ENCODE data around the gene ISOC2. TPM values are rescaled to one million over a fixed set of nuclear protein-coding genes. Genes with fewer than 3 reads are reported as not detected.

ISOC2 gene
- total and polyA plus RNA-seq, 2 donors (not counting 3 experiments of a cell fraction or from before 2014, with no cell fraction given): 49.3 to 68.7 TPM

- POLR2A ChIA-PET: interaction anchor here (1.0 to 1.1 kb wide), 3 partner anchors 14 to 54 kb away, joined by 4 to 6 read pairs (median 4); partner anchors contain the start of genes UBE2S and ZNF628
- peak overlapping the region; percentile 14 for H3K27ac ChIP-seq (ENCODE audit: insufficient read depth, low read depth, low read length)
Observed at GRCh38 chr19:55461974-55462626, 658 bp upstream of the ISOC2 start.

More at GRCh38 chr19:55461974-55462626, 658 bp upstream of the ISOC2 start:
- H3K4me2 ChIP-seq (ENCODE audit: insufficient read depth, low read length): peak overlapping the region; percentile 84
- CTCF ChIA-PET: interaction anchor here (0.6 to 1.5 kb wide), 7 partner anchors 9 to 326 kb away, joined by 3 to 21 read pairs (median 4); no protein-coding TSS in a partner anchor
- H2AFZ ChIP-seq (ENCODE audit: low read depth, low read length): peak overlapping the region; percentile 61
- H3K4me1 ChIP-seq (ENCODE audit: control insufficient read depth, extremely low read depth, insufficient read depth, low read length): peaks cover 13% of the 10 kb centered on the region
- intact Hi-C loops (cut with micrococcal nuclease): loop anchor here (1.0 to 5.0 kb wide), 5 partner anchors 14 to 162 kb away; partner anchors contain the start of genes RPL28, TMEM238, ZNF628 and ZNF784
- H3K4me3 ChIP-seq (replicated peaks in 1 of 3; ENCODE audit: insufficient read depth in 1 of 3, low read depth in 1 of 3, low read length in 3 of 3): peak overlapping the region; percentile 13 to 55 (median 52)
- FAIRE-seq: no peak
- no peaks in the 10 kb centered on the region for H3K79me2 ChIP-seq (ENCODE audit: control insufficient read depth, insufficient read depth, low read length)
- no TSS peak for BruUV-seq (replicated peaks)
- TF ChIP-seq GATA2 (IDR thresholded peaks at IDR 0.05; ENCODE audit: insufficient read depth, insufficient read length, low read depth, low read length) (no peak), MYC (IDR thresholded peaks at IDR 0.05; ENCODE audit: low read depth, low read length) (no peak), POLR2A (IDR thresholded peaks at IDR 0.05; ENCODE audit: low read depth, low read length) (peak; percentile 77), POLR2AphosphoS5 (IDR thresholded peaks at IDR 0.05; ENCODE audit: insufficient read depth, low read depth, low read length) (no peak), MAX (IDR thresholded peaks at IDR 0.05; ENCODE audit: insufficient read depth, insufficient read length) (no peak), JUN (IDR thresholded peaks at IDR 0.05; ENCODE audit: borderline replicate concordance, insufficient read depth, insufficient read length, low read depth) (no peak), FOS (IDR thresholded peaks at IDR 0.05; ENCODE audit: borderline replicate concordance, insufficient read depth, low read length) (no peak), EZH2 (IDR thresholded peaks at IDR 0.05; ENCODE audit: borderline replicate concordance, low read depth, low read length, severe bottlenecking) (no peak), CTCF (IDR thresholded peaks at IDR 0.05; ENCODE audit: extremely low read depth in 1 of 2, insufficient read depth in 1 of 2, low read depth in 1 of 2, low read length in 2 of 2) (peak in 1 of 2 donors; percentile 1)
- H4K20me1 ChIP-seq (replicated peaks; ENCODE audit: control insufficient read depth, extremely low read depth, insufficient read depth, low read length): no peaks in the 10 kb centered on the region
- no peaks in the 10 kb centered on the region for H3K9me1 ChIP-seq (replicated peaks; ENCODE audit: control insufficient read depth, extremely low read depth, insufficient read depth, low read length)
- DNase-seq (ENCODE audit: low read depth, low spot score): peak; percentile 57
- H3K27me3 ChIP-seq (ENCODE audit: control insufficient read depth in 2 of 2, insufficient read depth in 2 of 2, low read length in 2 of 2): no peaks in the 10 kb centered on the region
- dilution Hi-C loops (cut with MboI; ENCODE audit: extremely low pct_ligation_motif_present, low sequenced_read_pairs): no loop called here
- H3K9ac ChIP-seq (replicated peaks; ENCODE audit: extremely low read depth, insufficient read depth, low read length): peak overlapping the region; percentile 40
- no peaks in the 10 kb centered on the region for H3K9me3 ChIP-seq (replicated peaks; ENCODE audit: control insufficient read depth, insufficient read depth, low read length)
- H3K36me3 ChIP-seq (ENCODE audit: control insufficient read depth in 2 of 2, extremely low read depth in 1 of 2, insufficient read depth in 2 of 2, low read length in 2 of 2): no peaks in the 10 kb centered on the region
